Measurements from ENCODE around the gene KCNQ1.

Gene KCNQ1

GRCh38 chr11:2660357-2660939, 215.6 kb downstream of the KCNQ1 start:
- DNase-seq: no peak

- DNase-seq: no peak
Observed at GRCh38 chr11:2661173-2662023, 216.6 kb downstream of the KCNQ1 start.

GRCh38 chr11:2662024-2662312, 217.2 kb downstream of the KCNQ1 start:
- DNase-seq: no peak

GRCh38 chr11:2662430-2663299, 217.9 kb downstream of the KCNQ1 start:
- no peak for DNase-seq

GRCh38 chr11:2663506-2663905, 218.7 kb downstream of the KCNQ1 start:
- no peak for DNase-seq

- no peak for DNase-seq
Observed at GRCh38 chr11:2663915-2664314, 219.1 kb downstream of the KCNQ1 start.

GRCh38 chr11:2664376-2664775, 219.6 kb downstream of the KCNQ1 start:
- no peak for DNase-seq

- DNase-seq: no peak
Observed at GRCh38 chr11:2664791-2665525, 220.2 kb downstream of the KCNQ1 start.

- no peak for DNase-seq
Observed at GRCh38 chr11:2665526-2666400, 221.0 kb downstream of the KCNQ1 start.

- DNase-seq: no peak
Observed at GRCh38 chr11:2666401-2666741, 221.6 kb downstream of the KCNQ1 start.

- no peak for DNase-seq
Observed at GRCh38 chr11:2666828-2667570, 222.2 kb downstream of the KCNQ1 start.

- no peak for DNase-seq
Observed at GRCh38 chr11:2667940-2668339, 223.1 kb downstream of the KCNQ1 start.

GRCh38 chr11:2668876-2669275, 224.1 kb downstream of the KCNQ1 start:
- DNase-seq: no peak

- DNase-seq: no peak
Observed at GRCh38 chr11:2669634-2670469, 225.0 kb downstream of the KCNQ1 start.

GRCh38 chr11:2670541-2671100, 225.8 kb downstream of the KCNQ1 start:
- DNase-seq: no peak

GRCh38 chr11:2671748-2672147, 226.9 kb downstream of the KCNQ1 start:
- no peak for DNase-seq

- DNase-seq: no peak
Observed at GRCh38 chr11:2672553-2673249, 227.9 kb downstream of the KCNQ1 start.

- DNase-seq: no peak
Observed at GRCh38 chr11:2673250-2673610, 228.4 kb downstream of the KCNQ1 start.

- DNase-seq: no peak
Observed at GRCh38 chr11:2673871-2674471, 229.2 kb downstream of the KCNQ1 start.
